Endothelial cell of umbilical vein (primary cell): ENCODE data around the gene CDH22. TPM values are rescaled to one million over a fixed set of nuclear protein-coding genes. Genes with fewer than 3 reads are reported as not detected.

Source experiments
- BruUV-seq: library from RNA; stranded (reverse); fragments of 400-500 nt; replicated peaks from 2 replicates; lab custom pipeline; 2021; lab: Mats Ljungman, UMichigan
- CTCF ChIA-PET: fragments of 300-600, 350-600 bp; sonication (Branson Sonifier 250); formaldehyde crosslinking; loops from one replicate; lab custom pipeline; 2021; ENCODE audit warnings: antibody characterized with exemption, inconsistent platforms; lab: Charles Lee
- POLR2A ChIA-PET: fragments of 300-600, 350-600 bp; sonication (Branson Sonifier 250); formaldehyde crosslinking; loops from one replicate; lab custom pipeline; 2021; ENCODE audit warnings: antibody characterized with exemption, inconsistent platforms; lab: Charles Lee
- DNase-seq: peaks from one replicate; pipeline ENCODE4 v3.0.0-alpha.2; 2011; ENCODE audit warnings: low read depth, low spot score
- FAIRE-seq: peaks from 2 replicates; lab custom pipeline; 2011; peaks lifted over from hg19 to GRCh38; lab: Jason Lieb, UNC
- H2AFZ ChIP-seq: 2 replicates; pipeline ENCODE4 v1.6.0; 2012; ENCODE audit warnings: low read depth, low read length, control low read depth, inconsistent platforms
- H3K27ac ChIP-seq: 2 replicates; pipeline ENCODE4 v1.5.1; 2011; ENCODE audit warnings: low read depth, mild to moderate bottlenecking, control low read depth, low read length, moderate library complexity; ENCODE audit not compliant: insufficient read depth
- H3K27me3 ChIP-seq, 2 experiments: 2 replicates each; pipeline versions ENCODE4 v1.6.0 to v1.6.1; 2011; ENCODE audit warnings: low read length in 2 of 2, mixed read lengths in 1 of 2; ENCODE audit not compliant: control insufficient read depth in 2 of 2, insufficient read depth in 2 of 2
- H3K36me3 ChIP-seq, 2 experiments: 2 replicates in 1 of 2; 3 replicates in 1 of 2; pipeline ENCODE4 v1.5.1; 2011; ENCODE audit warnings: low read length in 2 of 2, mild to moderate bottlenecking in 1 of 2, moderate library complexity in 1 of 2; ENCODE audit not compliant: control insufficient read depth in 2 of 2, insufficient read depth in 2 of 2; ENCODE audit errors: extremely low read depth in 1 of 2
- H3K4me1 ChIP-seq: 3 replicates; pipeline ENCODE4 v1.5.1; 2011; ENCODE audit warnings: mild to moderate bottlenecking, low read length; ENCODE audit not compliant: control insufficient read depth, insufficient read depth; ENCODE audit errors: extremely low read depth
- H3K4me2 ChIP-seq: 2 replicates; pipeline ENCODE4 v1.6.1; 2011; ENCODE audit warnings: low read length, control low read depth, mixed read lengths; ENCODE audit not compliant: insufficient read depth
- H3K4me3 ChIP-seq, 3 experiments: fragments of 200-600 bp in 1 of 3; sonication (generic), shearing (Covaris generic) in 1 of 3; replicated peaks in 1 of 3; 2 replicates each; pipeline ENCODE4 v1.5.1; 2011 to 2016; ENCODE audit warnings: control low read depth in 3 of 3, low read length in 3 of 3, mild to moderate bottlenecking in 2 of 3, inconsistent platforms in 1 of 3, low read depth in 1 of 3, moderate library complexity in 1 of 3; ENCODE audit not compliant: insufficient read depth in 1 of 3
- H3K79me2 ChIP-seq: 2 replicates; pipeline ENCODE4 v1.6.0; 2012; ENCODE audit warnings: low read length, inconsistent platforms; ENCODE audit not compliant: control insufficient read depth, insufficient read depth
- H3K9ac ChIP-seq: replicated peaks from 2 replicates; pipeline ENCODE3; 2011; ENCODE audit warnings: low read length, control low read depth; ENCODE audit not compliant: insufficient read depth; ENCODE audit errors: extremely low read depth
- H3K9me1 ChIP-seq: replicated peaks from 3 replicates; pipeline ENCODE4 v1.6.0; 2011; ENCODE audit warnings: mild to moderate bottlenecking, low read length; ENCODE audit not compliant: control insufficient read depth, insufficient read depth; ENCODE audit errors: extremely low read depth
- H3K9me3 ChIP-seq: replicated peaks from 2 replicates; pipeline ENCODE4 v1.5.1; 2012; ENCODE audit warnings: low read length, inconsistent platforms; ENCODE audit not compliant: control insufficient read depth, insufficient read depth
- H4K20me1 ChIP-seq: replicated peaks from 2 replicates; pipeline ENCODE3; 2011; ENCODE audit warnings: mild to moderate bottlenecking, low read length; ENCODE audit not compliant: control insufficient read depth, insufficient read depth; ENCODE audit errors: extremely low read depth
- CTCF ChIP-seq, 2 donors: IDR thresholded peaks; 1 replicate in 1 of 2; 2 replicates in 1 of 2; pipeline ENCODE4 v1.5.1; 2011; ENCODE audit warnings: low read length in 2 of 2, mild to moderate bottlenecking in 2 of 2, moderate library complexity in 2 of 2, control low read depth in 1 of 2, inconsistent platforms in 1 of 2, low read depth in 1 of 2; ENCODE audit not compliant: insufficient read depth in 1 of 2; ENCODE audit errors: extremely low read depth in 1 of 2
- EZH2 ChIP-seq: IDR thresholded peaks from 2 replicates; pipeline ENCODE4 v1.6.1; 2012; ENCODE audit warnings: borderline replicate concordance, low read depth, mild to moderate bottlenecking, moderate library complexity, low read length, inconsistent platforms; ENCODE audit not compliant: severe bottlenecking
- FOS ChIP-seq: IDR thresholded peaks from 2 replicates; pipeline ENCODE4 v1.6.1; 2011; ENCODE audit warnings: mild to moderate bottlenecking, low read length, moderate library complexity, borderline replicate concordance; ENCODE audit not compliant: insufficient read depth
- GATA2 ChIP-seq: IDR thresholded peaks from 2 replicates; pipeline ENCODE4 v1.7.0; 2011; ENCODE audit warnings: low read depth, mild to moderate bottlenecking, moderate library complexity, mixed read lengths, low read length; ENCODE audit not compliant: insufficient read length, insufficient read depth
- JUN ChIP-seq: IDR thresholded peaks from 2 replicates; pipeline ENCODE4 v1.6.1; 2011; ENCODE audit warnings: borderline replicate concordance, low read depth; ENCODE audit not compliant: insufficient read length, insufficient read depth
- MAX ChIP-seq: IDR thresholded peaks from 2 replicates; pipeline ENCODE4 v1.6.1; 2011; ENCODE audit not compliant: insufficient read depth, insufficient read length
- MYC ChIP-seq: IDR thresholded peaks from one replicate; pipeline ENCODE4 v1.6.1; 2011; ENCODE audit warnings: mild to moderate bottlenecking, low read depth, low read length
- POLR2A ChIP-seq: IDR thresholded peaks from 2 replicates; pipeline ENCODE4 v1.6.1; 2012; ENCODE audit warnings: low read depth, mild to moderate bottlenecking, control low read depth, low read length
- POLR2AphosphoS5 ChIP-seq: IDR thresholded peaks from 2 replicates; pipeline ENCODE4 v1.6.1; 2012; ENCODE audit warnings: low read depth, mild to moderate bottlenecking, control low read depth, low read length, moderate library complexity; ENCODE audit not compliant: insufficient read depth
- dilution Hi-C: fragments of 300-500 bp; cut with MboI; formaldehyde crosslinking; loops from one replicate; pipeline ENCODE4 v1.15.0; 2019; ENCODE audit warnings: low sequenced_read_pairs; ENCODE audit not compliant: extremely low pct_ligation_motif_present
- intact Hi-C: fragments of 100-400 bp; cut with micrococcal nuclease; formaldehyde crosslinking; loops from one replicate; pipeline ENCODE4 v1.10.0; 2022
- polyA plus RNA-seq, 4 experiments: library from polyadenylated mRNA; depleted of rRNA in 3 of 4; stranded (reverse) in 3 of 4; unstranded in 1 of 4; fragments of >200 nt; gene quantifications; 2 replicates each; pipeline versions ENCODE4 v1.2.1 to v1.2.3, GENCODE V29; 2011 to 2012; ENCODE audit warnings: missing spikeins in 1 of 4
- total RNA-seq: library from RNA; stranded (reverse); gene quantifications from 2 replicates; pipeline ENCODE4 v1.2.3, GENCODE V29; 2021

CDH22 gene
- total and polyA plus RNA-seq, 2 donors (not counting 3 experiments of a cell fraction or from before 2014, with no cell fraction given): not detected

DNA sequence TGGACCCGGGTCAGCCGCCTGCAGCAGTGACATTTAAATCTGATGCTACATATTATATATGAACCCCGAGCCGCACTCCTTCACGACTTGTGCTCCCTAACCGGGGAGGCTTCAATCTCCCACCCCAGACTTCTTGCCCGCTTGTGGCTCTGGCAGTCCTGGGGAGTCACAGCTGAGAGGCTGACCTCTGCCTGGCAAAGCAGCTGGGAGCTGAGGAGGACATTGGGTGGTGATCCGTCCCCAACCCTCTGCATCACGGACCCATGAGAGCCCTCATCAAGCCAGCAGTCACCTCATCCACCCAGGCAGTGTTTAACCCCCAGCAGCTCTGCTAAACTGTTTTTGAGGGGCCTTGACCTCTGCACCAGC is 33.7 kb upstream of the CDH22 start:
- no peak overlapping the region for H3K4me3 ChIP-seq
- H3K9me3 ChIP-seq: no peaks in the 10 kb centered on the region
- BruUV-seq: no TSS peak
- DNase-seq (no peak), FAIRE-seq (no peak)
- no peaks in the 10 kb centered on the region for H4K20me1 ChIP-seq
- H3K27me3 ChIP-seq: peaks cover 22 to 23% of the 10 kb centered on the region in 2 experiments
- ChIA-PET POLR2A (no interaction called here), CTCF (interaction anchor here (0.9 to 1.3 kb wide), 3 partner anchors 9 to 355 kb away, joined by 3 read pairs; no protein-coding TSS in a partner anchor)
- intact Hi-C loops: no loop called here
- no peaks in the 10 kb centered on the region for H3K79me2 ChIP-seq
- H3K9me1 ChIP-seq: no peaks in the 10 kb centered on the region
- no peak for TF ChIP-seq MYC
- no peak for TF ChIP-seq FOS
- TF ChIP-seq CTCF (IDR thresholded peaks at IDR 0.05; ENCODE audit: extremely low read depth in 1 of 2, insufficient read depth in 1 of 2, low read depth in 1 of 2, low read length in 2 of 2): no peak
- TF ChIP-seq EZH2: no peak
- no peak for TF ChIP-seq GATA2
- no peak for TF ChIP-seq JUN
- TF ChIP-seq POLR2AphosphoS5: no peak
- TF ChIP-seq POLR2A: no peak
- no peak for TF ChIP-seq MAX
- no peak overlapping the region for H3K9ac ChIP-seq
- H3K4me2 ChIP-seq: no peak overlapping the region
- dilution Hi-C loops: no loop called here
- H3K36me3 ChIP-seq: no peaks in the 10 kb centered on the region
- H2AFZ ChIP-seq: no peak overlapping the region
- no peaks in the 10 kb centered on the region for H3K4me1 ChIP-seq
- H3K27ac ChIP-seq: no peak overlapping the region
